Astrocyte of the spinal cord (primary cell): ENCODE data around the gene IZUMO1.

ENCODE experiments used
- DNase-seq: peaks from one replicate; pipeline ENCODE4 v3.0.0; 2011; ENCODE audit warnings: low read depth, low spot score
- H3K4me3 ChIP-seq: 2 replicates; pipeline ENCODE4 v1.5.1; 2011; ENCODE audit warnings: low read depth, mild to moderate bottlenecking, low read length, moderate library complexity
- CTCF ChIP-seq: IDR thresholded peaks from 2 replicates; pipeline ENCODE4 v1.5.1; 2012; ENCODE audit warnings: low read depth, mild to moderate bottlenecking, low read length, inconsistent platforms
- in situ Hi-C: cut with HindIII; loops from 2 replicates; pipeline ENCODE4 v1.10.0; 2017; ENCODE audit warnings: low sequenced_read_pairs

Gene IZUMO1

GRCh38 chr19:48713041-48713863 lies 33.5 kb downstream of the IZUMO1 start:
- in situ Hi-C loops = no loop called here
- peak; percentile 41 for TF ChIP-seq CTCF
- no peak for DNase-seq
- H3K4me3 ChIP-seq = peak overlapping the region; percentile 73

- in situ Hi-C loops = no loop called here
- no peak overlapping the region for H3K4me3 ChIP-seq
- no peak for DNase-seq
- no peak for TF ChIP-seq CTCF
Measured at GRCh38 chr19:48711106-48711662, 35.5 kb downstream of the IZUMO1 start.

GRCh38 chr19:48708471-48708870 lies 38.2 kb downstream of the IZUMO1 start:
- TF ChIP-seq CTCF = no peak
- in situ Hi-C loops = no loop called here
- no peak for DNase-seq
- no peak overlapping the region for H3K4me3 ChIP-seq

- in situ Hi-C loops = no loop called here
- TF ChIP-seq CTCF = no peak
- DNase-seq = no peak
- H3K4me3 ChIP-seq = no peak overlapping the region
Measured at GRCh38 chr19:48705431-48705830, 41.3 kb downstream of the IZUMO1 start.

- no peak for DNase-seq
- H3K4me3 ChIP-seq = no peak overlapping the region
- TF ChIP-seq CTCF = no peak
- in situ Hi-C loops = no loop called here
Measured at GRCh38 chr19:48703316-48703715, 43.4 kb downstream of the IZUMO1 start.

- in situ Hi-C loops = no loop called here
- TF ChIP-seq CTCF = no peak
- DNase-seq = no peak
- no peak overlapping the region for H3K4me3 ChIP-seq
Measured at GRCh38 chr19:48702701-48703100, 44.0 kb downstream of the IZUMO1 start.
